SU-DHL-6 (cell line): Measurements from ENCODE around the gene EPB41L4A.
"Not testable (repeated sequence)": the region's sequence is repeated elsewhere in the genome, so short reads cannot be mapped to it uniquely, and the experiment has no call there.

Experiments
- H2AFZ ChIP-seq: fragments of 200-600 bp; sonication (generic); 2 replicates; pipeline ENCODE4 v1.6.1; 2014; ENCODE audit warnings: low read depth, mild to moderate bottlenecking, moderate library complexity, mixed read lengths, antibody characterized with exemption, low read length; ENCODE audit not compliant: severe bottlenecking
- H3F3A ChIP-seq: fragments of 200-600 bp; shearing (Covaris generic); 2 replicates; pipeline ENCODE4 v1.6.0; 2016; ENCODE audit warnings: antibody characterized with exemption, mild to moderate bottlenecking; ENCODE audit not compliant: insufficient read depth
- H3K27ac ChIP-seq: fragments of 200-600 bp; sonication (generic); 2 replicates; pipeline ENCODE4 v1.5.1; 2016; ENCODE audit warnings: low read depth, mild to moderate bottlenecking, low read length, moderate library complexity, mixed read lengths
- H3K27me3 ChIP-seq: fragments of 200-600 bp; sonication (generic), shearing (Covaris generic); 2 replicates; pipeline ENCODE4 v1.6.0; 2014; ENCODE audit warnings: mild to moderate bottlenecking, low read length
- H3K36me3 ChIP-seq: fragments of 200-600 bp; sonication (generic); 2 replicates; pipeline ENCODE4 v1.6.1; 2014; ENCODE audit warnings: mild to moderate bottlenecking, low read length, mixed read lengths
- H3K4me2 ChIP-seq: fragments of 300-600, 200-600 bp; shearing (Covaris generic), sonication (generic); 2 replicates; pipeline ENCODE4 v1.6.0; 2014; ENCODE audit warnings: low read length, low read depth, mild to moderate bottlenecking; ENCODE audit not compliant: poor library complexity, severe bottlenecking
- H3K4me3 ChIP-seq: fragments of 200-600 bp; sonication (generic); 2 replicates; pipeline ENCODE4 v1.5.1; 2014; ENCODE audit warnings: antibody characterized with exemption, low read length, mild to moderate bottlenecking, mixed read lengths; ENCODE audit not compliant: insufficient read depth, poor library complexity, severe bottlenecking
- H3K79me2 ChIP-seq: fragments of 200-600 bp; sonication (generic); 2 replicates; pipeline ENCODE4 v1.6.1; 2014; ENCODE audit warnings: mild to moderate bottlenecking, low read length, moderate library complexity; ENCODE audit not compliant: insufficient read depth
- H3K9ac ChIP-seq: fragments of 200-600 bp; sonication (generic); 2 replicates; pipeline ENCODE4 v1.7.0; 2014; ENCODE audit warnings: mild to moderate bottlenecking, low read length
- H3K9me2 ChIP-seq: fragments of 200-600 bp; sonication (generic); replicated peaks from 2 replicates; pipeline ENCODE4 v1.6.1; 2014; ENCODE audit warnings: low read length; ENCODE audit not compliant: insufficient read depth
- H3K9me3 ChIP-seq: fragments of 200-600 bp; sonication (generic); 2 replicates; pipeline ENCODE4 v1.6.1; 2014; ENCODE audit warnings: low read length, mixed read lengths; ENCODE audit not compliant: insufficient read depth
- H4K20me1 ChIP-seq: fragments of 200-600 bp; sonication (generic); 2 replicates; pipeline ENCODE4 v1.6.1; 2014; ENCODE audit warnings: low read depth, mild to moderate bottlenecking, antibody characterized with exemption, low read length, moderate library complexity, mixed read lengths
- EZH2phosphoT487 ChIP-seq: fragments of 200-600 bp; sonication (generic), shearing (Covaris generic); conservative IDR thresholded peaks from 2 replicates; pipeline ENCODE4 v1.6.1; 2018; ENCODE audit warnings: mild to moderate bottlenecking, antibody characterized with exemption, low read length, moderate library complexity, mixed read lengths
- TF ChIP-seq, protein P1 (sequence below): fragments of 200-600 bp; sonication (generic); IDR thresholded peaks from one replicate; pipeline ENCODE4 v1.5.1; 2017; ENCODE audit warnings: antibody characterized with exemption, mild to moderate bottlenecking, low read length, moderate library complexity; ENCODE audit not compliant: insufficient read depth, poor library complexity, severe bottlenecking

The EPB41L4A gene

DNA sequence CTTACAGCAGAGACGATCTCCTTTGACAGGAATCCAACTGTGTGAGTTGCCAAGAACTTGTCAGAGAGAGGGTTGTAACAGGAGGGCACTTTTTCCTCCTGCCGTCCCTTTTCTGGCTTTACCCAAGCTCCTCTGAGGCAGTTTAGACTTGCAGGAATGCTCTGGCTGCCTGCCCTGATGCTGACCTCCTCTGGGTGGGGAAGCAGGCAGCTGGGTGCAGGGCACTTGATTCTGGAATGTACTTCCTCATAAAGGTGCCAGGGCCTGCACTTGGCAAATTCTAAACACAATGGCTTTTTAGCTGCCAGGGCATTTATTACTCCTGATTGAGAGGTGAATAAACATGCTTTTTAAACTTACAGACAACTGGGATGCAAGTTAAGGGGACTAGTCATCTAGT is 190.4 kb downstream of the EPB41L4A start:
- no peak for TF ChIP-seq EZH2phosphoT487
- TF ChIP-seq, protein P1, sequence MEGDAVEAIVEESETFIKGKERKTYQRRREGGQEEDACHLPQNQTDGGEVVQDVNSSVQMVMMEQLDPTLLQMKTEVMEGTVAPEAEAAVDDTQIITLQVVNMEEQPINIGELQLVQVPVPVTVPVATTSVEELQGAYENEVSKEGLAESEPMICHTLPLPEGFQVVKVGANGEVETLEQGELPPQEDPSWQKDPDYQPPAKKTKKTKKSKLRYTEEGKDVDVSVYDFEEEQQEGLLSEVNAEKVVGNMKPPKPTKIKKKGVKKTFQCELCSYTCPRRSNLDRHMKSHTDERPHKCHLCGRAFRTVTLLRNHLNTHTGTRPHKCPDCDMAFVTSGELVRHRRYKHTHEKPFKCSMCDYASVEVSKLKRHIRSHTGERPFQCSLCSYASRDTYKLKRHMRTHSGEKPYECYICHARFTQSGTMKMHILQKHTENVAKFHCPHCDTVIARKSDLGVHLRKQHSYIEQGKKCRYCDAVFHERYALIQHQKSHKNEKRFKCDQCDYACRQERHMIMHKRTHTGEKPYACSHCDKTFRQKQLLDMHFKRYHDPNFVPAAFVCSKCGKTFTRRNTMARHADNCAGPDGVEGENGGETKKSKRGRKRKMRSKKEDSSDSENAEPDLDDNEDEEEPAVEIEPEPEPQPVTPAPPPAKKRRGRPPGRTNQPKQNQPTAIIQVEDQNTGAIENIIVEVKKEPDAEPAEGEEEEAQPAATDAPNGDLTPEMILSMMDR = no peak
- Histone ChIP-seq H3K36me3 (no peaks in the 10 kb centered on the region), H3K27me3 (no peaks in the 10 kb centered on the region), H3K4me2 (no peak overlapping the region), H3K9me3 (no peaks in the 10 kb centered on the region), H3F3A (no peaks in the 10 kb centered on the region), H3K9ac (no peak overlapping the region), H3K79me2 (no peaks in the 10 kb centered on the region), H3K9me2 (no peaks in the 10 kb centered on the region), H4K20me1 (no peaks in the 10 kb centered on the region), H3K27ac (no peak overlapping the region), H2AFZ (no peak overlapping the region), H3K4me3 (no peak overlapping the region)

DNA sequence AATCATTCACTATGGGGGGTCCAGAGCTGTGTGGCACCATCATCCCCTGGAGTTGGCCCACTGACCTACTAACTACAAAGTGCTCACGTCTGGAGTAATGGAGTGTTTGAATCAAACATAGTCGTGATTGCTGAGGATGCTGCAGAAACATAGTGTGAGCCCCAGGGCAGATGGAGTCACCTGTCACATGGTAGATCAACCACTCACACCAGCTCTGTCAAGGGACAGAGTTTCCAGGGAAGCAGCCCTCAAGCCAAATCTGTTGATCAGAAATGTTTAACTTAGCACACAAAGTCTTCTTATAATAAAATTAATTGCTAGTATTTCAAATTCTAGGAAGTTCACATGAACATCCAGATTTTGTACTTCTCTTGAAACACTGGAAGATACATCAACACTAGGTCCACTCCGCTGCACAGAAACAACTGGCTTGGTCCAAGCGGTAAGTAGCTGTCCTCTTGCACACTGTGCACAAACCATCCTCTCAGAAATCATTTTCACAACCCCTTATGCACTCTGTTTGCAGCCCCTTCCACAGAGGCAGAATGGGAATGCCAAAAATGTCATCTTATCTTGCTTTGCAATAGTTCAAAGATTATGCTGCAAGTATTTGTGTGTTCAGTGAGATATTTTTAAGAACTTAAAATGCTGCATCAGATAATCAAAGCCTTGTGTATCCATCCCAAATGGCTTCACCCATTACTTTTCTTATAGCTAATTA is 191.0 kb downstream of the EPB41L4A start:
- Histone ChIP-seq H3K27me3 (no peaks in the 10 kb centered on the region), H3K9me3 (no peaks in the 10 kb centered on the region), H4K20me1 (no peaks in the 10 kb centered on the region), H3K9me2 (no peaks in the 10 kb centered on the region), H3K4me2 (no peak overlapping the region), H3K9ac (no peak overlapping the region), H2AFZ (no peak overlapping the region), H3K4me3 (no peak overlapping the region), H3K27ac (no peak overlapping the region), H3F3A (no peaks in the 10 kb centered on the region), H3K79me2 (no peaks in the 10 kb centered on the region), H3K36me3 (no peaks in the 10 kb centered on the region)
- TF ChIP-seq, protein P1 = no peak
- TF ChIP-seq EZH2phosphoT487 = no peak

DNA sequence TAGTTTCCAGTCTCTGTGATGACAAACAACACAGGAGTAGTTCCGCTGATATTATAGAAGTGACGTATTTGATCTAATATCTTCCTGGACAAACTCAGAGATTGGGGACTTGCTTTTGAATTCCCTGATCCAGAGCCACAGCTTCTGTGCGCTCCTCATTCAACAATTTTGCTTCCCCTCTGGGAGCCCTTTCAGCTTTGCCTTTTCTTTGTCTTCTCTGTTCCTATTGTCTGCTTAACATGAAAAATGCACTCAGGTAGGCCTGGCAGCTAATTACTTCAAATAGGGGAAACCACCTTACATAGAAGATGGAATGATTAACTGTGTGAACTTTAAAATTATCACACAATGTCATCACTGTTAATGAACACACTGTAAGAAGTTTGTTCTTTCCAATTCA is 192.9 kb downstream of the EPB41L4A start:
- TF ChIP-seq EZH2phosphoT487 = no peak
- TF ChIP-seq, protein P1 = no peak
- H3K36me3 ChIP-seq = no peaks in the 10 kb centered on the region
- H4K20me1 ChIP-seq = no peaks in the 10 kb centered on the region
- H3K27me3 ChIP-seq = no peaks in the 10 kb centered on the region
- no peak overlapping the region for H3K27ac ChIP-seq
- no peak overlapping the region for H3K9ac ChIP-seq
- no peak overlapping the region for H3K4me2 ChIP-seq
- no peak overlapping the region for H2AFZ ChIP-seq
- H3K4me3 ChIP-seq = no peak overlapping the region
- no peaks in the 10 kb centered on the region for H3F3A ChIP-seq
- H3K9me3 ChIP-seq = no peaks in the 10 kb centered on the region
- no peaks in the 10 kb centered on the region for H3K9me2 ChIP-seq
- no peaks in the 10 kb centered on the region for H3K79me2 ChIP-seq

DNA sequence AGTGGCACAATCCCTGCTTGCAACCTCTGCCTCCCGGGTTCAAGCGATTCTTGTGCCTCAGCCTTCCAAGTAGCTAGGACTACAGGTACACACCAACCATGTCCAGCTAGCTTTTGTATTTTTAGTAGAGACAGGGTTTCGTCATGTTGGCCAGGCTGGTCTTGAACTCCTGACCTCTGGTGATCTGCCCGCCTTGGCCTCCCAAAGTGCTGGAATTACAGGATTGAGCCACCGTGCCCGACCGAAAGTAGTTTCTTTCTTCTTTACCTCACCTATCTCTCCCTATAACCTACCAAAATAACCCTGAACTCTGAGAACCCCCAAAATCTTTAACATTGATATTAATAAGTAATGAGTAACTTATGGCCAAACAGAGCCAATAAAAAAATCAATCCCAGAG is 196.1 kb downstream of the EPB41L4A start:
- not testable (repeated sequence) for H3K79me2 ChIP-seq, H2AFZ ChIP-seq, H3F3A ChIP-seq, H3K9me3 ChIP-seq, H3K27me3 ChIP-seq, H3K36me3 ChIP-seq, H4K20me1 ChIP-seq, H3K27ac ChIP-seq, H3K9ac ChIP-seq, H3K9me2 ChIP-seq, H3K4me2 ChIP-seq, H3K4me3 ChIP-seq
